ENCODE measurements around the gene KPNA4. TPM values are rescaled to one million over a fixed set of nuclear protein-coding genes. Genes with fewer than 3 reads are reported as not detected.
"Not testable (repeated sequence)": the region's sequence is repeated elsewhere in the genome, so short reads cannot be mapped to it uniquely, and the experiment has no call there.

KPNA4 gene
- 24.8 TPM for total RNA-seq

DNA sequence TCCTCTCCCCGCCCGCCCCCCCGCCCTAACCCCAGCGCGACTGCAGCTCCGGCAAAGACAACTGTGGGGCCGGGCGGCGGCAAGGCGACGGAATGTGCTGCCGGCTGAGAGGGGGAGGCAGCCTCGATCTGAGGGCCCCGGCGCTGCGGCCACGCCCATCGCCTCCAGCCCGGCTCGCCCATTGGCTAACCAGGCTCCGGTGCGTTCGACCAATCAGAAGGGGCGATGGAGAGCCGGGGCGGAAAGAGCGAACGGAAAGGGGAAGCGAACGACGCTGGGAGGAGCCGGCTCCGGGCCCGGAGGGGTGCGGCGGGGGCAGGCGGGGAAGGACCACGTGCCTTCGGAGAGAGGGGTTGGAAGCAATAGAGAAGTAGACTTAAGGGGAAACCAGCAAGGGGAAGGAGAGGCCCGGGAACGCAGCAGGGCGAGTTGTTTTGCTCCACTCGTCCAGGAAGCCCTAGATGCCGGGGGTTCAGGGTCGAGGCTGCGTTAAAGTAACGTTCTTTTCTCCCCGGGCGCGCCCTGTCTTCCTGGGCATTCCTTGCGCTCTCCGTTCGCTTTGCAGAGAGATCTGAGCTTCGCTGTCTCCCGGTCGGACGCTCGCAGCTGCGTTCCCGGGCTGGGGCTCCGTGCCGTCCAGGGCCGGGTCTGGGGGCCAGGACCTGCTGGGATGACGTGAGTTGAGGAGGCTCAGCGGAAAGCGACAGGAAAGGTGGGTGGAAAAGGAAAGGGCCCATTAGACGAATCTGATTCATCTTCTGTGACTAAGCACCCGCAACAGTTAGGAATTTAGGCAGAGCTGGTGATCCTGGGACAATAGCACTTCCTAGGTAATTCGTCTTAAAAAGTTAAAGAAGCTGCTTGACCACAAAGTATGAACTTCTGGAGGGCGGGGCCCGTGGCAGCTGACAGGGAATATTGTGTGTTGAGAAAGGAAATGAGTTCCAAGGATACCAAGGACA lies at the start of gene KPNA4:
Gene KPNA4, minus strand, starts transcription at position 130 of the 962 bp plus-strand sequence. CDS start 289 bp downstream, outside the sequence.
- DNase-seq = peak; percentile 97

GRCh38 chr3:160613661-160614060 lies 48.3 kb upstream of the KPNA4 start:
- no peak for DNase-seq

GRCh38 chr3:160612386-160613075 lies 47.2 kb upstream of the KPNA4 start:
- no peak for DNase-seq

- no peak for DNase-seq
These were observed 45.8 kb upstream of the KPNA4 start for GRCh38 chr3:160611141-160611540.

DNA sequence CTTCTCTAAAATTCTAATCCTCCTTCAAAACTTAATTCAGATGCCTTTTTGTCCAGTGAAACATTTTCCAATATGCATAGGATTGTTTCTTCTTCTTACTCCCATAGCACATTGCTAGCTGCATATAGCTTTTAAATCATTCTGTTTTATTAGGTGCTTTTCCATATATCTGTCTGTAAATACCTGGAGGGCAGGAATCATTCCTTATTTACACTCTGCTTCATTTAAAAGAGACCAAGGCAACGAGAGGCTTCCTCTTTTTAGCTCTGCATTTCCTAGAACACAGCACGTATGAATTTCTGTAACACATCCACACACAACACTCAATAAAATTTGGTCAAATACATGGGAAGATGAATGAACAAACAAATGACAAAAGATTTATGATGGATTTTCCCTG lies 43.5 kb upstream of the KPNA4 start:
- no peak for DNase-seq

- DNase-seq = no peak
These were observed 42.5 kb upstream of the KPNA4 start for GRCh38 chr3:160607826-160608225.

DNA sequence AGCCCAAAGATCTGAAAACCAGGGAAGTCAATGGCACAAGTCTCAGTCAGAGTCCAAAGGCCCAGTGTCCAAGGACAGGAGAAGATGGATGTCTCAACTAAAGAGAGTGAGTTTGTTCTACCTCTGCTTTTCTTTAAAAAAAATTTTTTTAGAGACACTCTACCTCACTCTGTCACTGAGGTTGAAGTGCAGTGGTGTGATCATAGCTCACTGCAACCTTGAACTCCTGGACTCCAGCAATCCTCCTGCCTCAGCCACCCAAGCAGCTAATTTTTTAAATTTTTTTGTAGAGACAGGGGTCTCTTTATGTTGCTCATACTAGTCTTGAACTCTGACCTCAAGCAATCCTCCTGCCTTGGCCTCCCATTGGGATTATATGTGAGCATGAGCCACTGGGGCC lies 39.9 kb upstream of the KPNA4 start:
- DNase-seq = no peak

- not testable (repeated sequence) for DNase-seq
These were observed 38.5 kb upstream of the KPNA4 start for GRCh38 chr3:160603845-160604244.

GRCh38 chr3:160602259-160602658 lies 36.9 kb upstream of the KPNA4 start:
- no peak for DNase-seq

DNA sequence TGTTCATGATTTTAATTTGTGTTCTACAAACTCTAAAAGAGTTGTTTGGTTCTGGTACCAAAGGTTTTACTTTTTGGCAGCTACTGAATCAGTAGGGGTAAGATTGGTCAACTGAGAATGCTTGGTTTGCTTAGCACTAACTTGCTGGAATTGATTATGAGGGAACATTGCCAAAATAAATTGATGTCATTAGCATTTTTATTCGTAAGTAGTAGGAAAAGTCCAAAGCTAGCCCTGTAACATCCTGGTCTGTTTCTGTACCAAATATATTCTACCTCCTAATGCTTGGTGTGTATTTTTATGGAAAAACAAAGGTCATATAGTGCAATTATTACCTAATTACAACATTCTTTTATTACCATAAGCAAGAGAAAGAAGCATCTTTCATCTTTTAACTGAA lies 35.9 kb upstream of the KPNA4 start:
- no peak for DNase-seq

DNA sequence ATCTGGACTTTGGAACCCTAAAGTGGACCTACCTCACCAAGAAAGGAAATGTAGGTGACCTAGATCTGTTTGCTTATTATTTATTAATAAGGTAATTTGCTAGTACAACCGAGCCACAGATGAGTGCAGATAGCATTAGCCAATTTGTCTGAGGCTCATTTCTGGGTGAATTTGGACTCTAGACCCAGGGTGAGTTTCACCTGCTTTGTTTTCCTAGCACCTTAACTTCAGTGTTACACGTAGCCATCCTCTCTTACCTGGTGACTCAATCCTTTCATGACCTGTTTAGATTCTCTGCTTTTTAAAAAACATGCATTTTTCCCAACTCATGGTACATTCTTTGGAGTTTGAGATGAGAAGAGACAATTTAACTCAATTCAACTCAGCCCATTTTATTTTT lies 33.5 kb upstream of the KPNA4 start:
- no peak for DNase-seq

DNA sequence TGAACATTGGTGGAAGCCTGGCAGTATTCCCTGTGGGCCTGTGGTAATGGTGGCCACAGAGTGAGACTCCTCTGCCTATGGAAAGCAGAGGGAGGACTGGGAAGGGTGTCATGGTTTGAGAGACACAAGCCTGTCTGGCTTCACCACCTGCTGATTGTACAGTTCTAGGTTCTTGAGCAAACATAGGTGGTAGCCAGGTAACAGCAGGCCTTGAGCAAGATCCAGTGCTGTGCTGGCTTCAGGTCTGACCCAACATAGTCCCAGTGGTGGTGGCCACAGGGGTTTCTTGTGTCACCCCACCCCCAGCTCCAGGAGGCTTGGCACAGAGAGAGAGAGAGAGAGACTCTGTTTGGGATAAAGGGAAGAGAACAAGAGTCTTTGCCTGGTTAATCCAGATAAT lies 22.7 kb upstream of the KPNA4 start:
- DNase-seq = no peak

GRCh38 chr3:160587105-160587504 lies 21.7 kb upstream of the KPNA4 start:
- no peak for DNase-seq

DNA sequence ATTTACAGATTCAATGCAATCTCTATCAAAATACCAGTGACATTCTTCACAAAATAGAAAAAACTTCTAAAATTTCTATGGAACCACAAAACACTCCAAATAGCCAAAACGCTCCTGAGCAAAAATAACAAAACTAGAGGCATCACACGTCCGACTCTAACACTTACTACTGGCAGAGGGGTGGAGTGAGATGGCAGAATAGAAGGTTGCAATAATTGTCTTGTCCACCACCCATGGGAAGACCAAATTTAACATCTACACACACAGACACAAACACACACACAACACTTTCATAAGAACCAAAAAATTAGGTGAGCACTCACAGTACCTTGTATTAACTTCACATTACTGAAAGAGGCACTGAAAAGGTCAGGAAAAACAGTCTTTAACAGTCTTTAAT lies 21.3 kb upstream of the KPNA4 start:
- DNase-seq = no peak

DNA sequence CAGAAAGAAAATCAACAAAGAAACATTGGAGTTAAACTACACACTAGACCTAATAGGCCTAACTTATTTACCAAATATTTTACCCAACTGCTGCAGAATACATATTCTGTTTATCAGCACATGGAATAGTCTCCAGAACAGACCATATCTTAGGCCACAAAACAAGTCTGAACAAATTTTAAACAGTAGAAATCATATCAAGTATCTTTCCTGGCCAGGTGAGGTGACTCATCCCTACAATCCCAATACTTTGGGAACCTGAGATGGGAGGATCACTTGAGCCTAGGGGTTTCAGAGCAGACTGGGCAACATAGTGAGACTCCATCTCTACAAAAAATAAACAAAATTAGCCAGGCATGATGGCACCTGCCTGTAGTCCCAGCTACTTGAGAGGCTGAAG lies 18.1 kb upstream of the KPNA4 start:
- DNase-seq = no peak

DNA sequence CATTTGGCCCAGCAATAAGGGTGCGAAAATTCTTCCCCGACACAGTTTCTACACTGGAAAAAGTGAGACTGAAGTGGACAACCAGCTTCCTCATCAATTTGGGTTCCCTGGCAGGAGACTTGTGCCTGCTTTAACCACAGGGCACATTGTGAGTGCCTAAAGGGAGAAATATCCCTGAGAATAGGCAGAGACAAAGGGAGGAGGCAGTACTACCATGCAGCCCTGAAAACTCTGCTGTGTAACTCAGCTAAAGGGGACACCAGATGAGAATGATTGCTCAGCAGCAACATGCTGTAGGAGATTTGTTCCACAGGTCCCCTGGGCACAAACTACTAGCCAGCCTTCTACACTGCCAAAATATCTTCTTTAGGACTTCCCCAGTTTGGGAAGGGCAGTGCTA lies 15.6 kb upstream of the KPNA4 start:
- no peak for DNase-seq

DNA sequence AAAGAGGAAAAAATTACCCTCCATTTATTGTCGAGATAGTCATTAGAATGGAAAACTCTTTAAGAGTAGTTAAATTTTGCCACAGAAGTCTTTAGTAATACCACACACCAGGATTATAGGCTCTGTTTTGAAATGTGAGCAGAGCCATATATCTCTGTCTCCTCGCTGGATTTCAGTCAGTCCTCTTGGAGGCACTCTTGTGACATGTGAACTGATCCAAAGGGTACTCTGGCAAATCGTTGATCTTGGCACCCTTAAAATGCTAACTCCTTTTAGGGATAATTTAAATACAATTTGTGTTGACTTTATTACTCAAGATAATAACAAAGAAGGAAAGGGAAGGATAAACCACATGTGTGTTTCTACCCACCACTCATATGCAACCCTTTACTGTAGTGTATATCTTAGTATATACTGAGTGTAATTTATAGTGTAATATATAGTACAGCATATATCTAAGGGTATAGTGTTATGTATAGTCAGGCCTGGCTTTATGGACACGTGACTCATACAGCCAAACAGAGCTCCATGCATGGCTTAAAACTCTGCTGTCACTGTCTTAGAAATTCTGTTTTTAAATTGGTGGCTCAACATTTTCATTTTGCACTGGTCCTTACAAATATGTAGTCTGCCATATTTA lies 12.3 kb upstream of the KPNA4 start:
- DNase-seq = no peak

GRCh38 chr3:160577093-160577492 lies 11.7 kb upstream of the KPNA4 start:
- DNase-seq = no peak

GRCh38 chr3:160576621-160577020 lies 11.2 kb upstream of the KPNA4 start:
- DNase-seq = no peak

- no peak for DNase-seq
These were observed 10.2 kb upstream of the KPNA4 start for GRCh38 chr3:160575589-160575988.

GRCh38 chr3:160574636-160575035 lies 9.3 kb upstream of the KPNA4 start:
- DNase-seq = no peak

GRCh38 chr3:160573955-160574525 lies 8.7 kb upstream of the KPNA4 start:
- DNase-seq = not testable (repeated sequence)

All from skin of body (tissue), 2 donors.